ENCODE data around the gene NATD1. TPM values are rescaled to one million over a fixed set of nuclear protein-coding genes. Genes with fewer than 3 reads are reported as not detected.

NATD1 gene
- total RNA-seq, 1 donor from 2014 or later: 7.9 TPM

DNA sequence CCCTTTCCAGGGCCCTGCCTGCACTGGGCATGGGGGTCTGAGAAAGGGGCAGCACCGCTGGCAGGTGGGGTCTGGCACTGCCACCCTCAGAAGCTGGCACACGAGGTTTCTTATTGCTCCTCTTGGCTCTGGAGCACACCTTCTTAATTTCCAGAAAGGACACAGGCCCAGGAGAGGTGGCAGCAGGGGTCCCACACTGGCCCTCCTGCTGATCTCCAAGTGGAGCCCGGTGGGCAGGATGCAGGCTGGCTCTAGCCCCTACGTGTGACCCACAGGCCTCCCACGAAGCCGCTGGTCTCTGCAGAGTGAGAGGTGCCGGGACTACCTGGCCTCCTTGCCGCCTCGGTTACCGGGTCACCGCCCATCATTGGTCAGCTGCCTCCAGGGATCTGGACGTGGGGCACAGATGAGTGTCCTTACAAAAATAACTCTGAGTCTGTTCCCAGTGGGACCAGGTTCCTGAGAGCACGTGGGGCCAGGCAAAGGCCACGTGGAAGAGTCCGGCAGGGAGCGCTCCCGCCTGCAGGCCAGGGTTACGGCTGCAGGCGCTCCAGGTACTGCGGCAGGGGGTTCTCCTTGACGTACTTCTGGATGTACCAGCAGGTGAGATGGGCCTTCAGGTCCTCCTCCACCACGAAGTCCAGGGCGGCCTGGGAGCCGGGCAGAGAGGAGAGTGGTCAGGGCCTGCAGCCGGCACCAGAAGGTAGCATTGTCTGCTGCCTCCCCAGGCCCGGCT, 10.3 kb downstream of the NATD1 start:
- no peak overlapping the region for H3K27ac ChIP-seq (ENCODE audit: low read depth, low read length)
- no peaks in the 10 kb centered on the region for H3K36me3 ChIP-seq (ENCODE audit: insufficient read depth, low read length)
- Mint-ChIP-seq H3K27me3 (ENCODE audit: low read depth, unreplicated experiment) (peaks cover 2% of the 10 kb centered on the region), H3K4me3 (ENCODE audit: unreplicated experiment) (no peak overlapping the region), H3K9me3 (ENCODE audit: unreplicated experiment) (no peaks in the 10 kb centered on the region), H3K4me1 (ENCODE audit: low read depth, unreplicated experiment) (peaks cover 5% of the 10 kb centered on the region), H3K36me3 (ENCODE audit: low read depth, unreplicated experiment) (peaks cover 4% of the 10 kb centered on the region), H3K27ac (ENCODE audit: unreplicated experiment) (no peak overlapping the region)
- TF ChIP-seq, protein P1, sequence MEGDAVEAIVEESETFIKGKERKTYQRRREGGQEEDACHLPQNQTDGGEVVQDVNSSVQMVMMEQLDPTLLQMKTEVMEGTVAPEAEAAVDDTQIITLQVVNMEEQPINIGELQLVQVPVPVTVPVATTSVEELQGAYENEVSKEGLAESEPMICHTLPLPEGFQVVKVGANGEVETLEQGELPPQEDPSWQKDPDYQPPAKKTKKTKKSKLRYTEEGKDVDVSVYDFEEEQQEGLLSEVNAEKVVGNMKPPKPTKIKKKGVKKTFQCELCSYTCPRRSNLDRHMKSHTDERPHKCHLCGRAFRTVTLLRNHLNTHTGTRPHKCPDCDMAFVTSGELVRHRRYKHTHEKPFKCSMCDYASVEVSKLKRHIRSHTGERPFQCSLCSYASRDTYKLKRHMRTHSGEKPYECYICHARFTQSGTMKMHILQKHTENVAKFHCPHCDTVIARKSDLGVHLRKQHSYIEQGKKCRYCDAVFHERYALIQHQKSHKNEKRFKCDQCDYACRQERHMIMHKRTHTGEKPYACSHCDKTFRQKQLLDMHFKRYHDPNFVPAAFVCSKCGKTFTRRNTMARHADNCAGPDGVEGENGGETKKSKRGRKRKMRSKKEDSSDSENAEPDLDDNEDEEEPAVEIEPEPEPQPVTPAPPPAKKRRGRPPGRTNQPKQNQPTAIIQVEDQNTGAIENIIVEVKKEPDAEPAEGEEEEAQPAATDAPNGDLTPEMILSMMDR (IDR thresholded peaks at IDR 0.05; ENCODE audit: insufficient read depth, low read depth, low read length): no peak
- no peak for TF ChIP-seq EZH2 (IDR thresholded peaks at IDR 0.05; ENCODE audit: insufficient read depth, low read length)
- no peak for DNase-seq (ENCODE audit: low read depth)
- H4K20me1 ChIP-seq (ENCODE audit: insufficient read depth, low read length): peaks cover 16% of the 10 kb centered on the region
- no peak overlapping the region for H3K9ac ChIP-seq (ENCODE audit: low read length)
- H2AFZ ChIP-seq (ENCODE audit: low read depth, low read length): no peak overlapping the region
- no peaks in the 10 kb centered on the region for H3K27me3 ChIP-seq (ENCODE audit: insufficient read depth, low read length)
- no peak overlapping the region for H3K4me2 ChIP-seq (ENCODE audit: low read length)
- no peak overlapping the region for H3K4me3 ChIP-seq (ENCODE audit: insufficient read depth, low read depth, low read length)
- H3K79me2 ChIP-seq (ENCODE audit: insufficient read depth, low read length): no peaks in the 10 kb centered on the region
- FAIRE-seq: no peak
- no peaks in the 10 kb centered on the region for H3K9me3 ChIP-seq (ENCODE audit: insufficient read depth, low read depth, low read length)
- no peaks in the 10 kb centered on the region for H3K4me1 ChIP-seq (ENCODE audit: insufficient read depth, low read length)

DNA sequence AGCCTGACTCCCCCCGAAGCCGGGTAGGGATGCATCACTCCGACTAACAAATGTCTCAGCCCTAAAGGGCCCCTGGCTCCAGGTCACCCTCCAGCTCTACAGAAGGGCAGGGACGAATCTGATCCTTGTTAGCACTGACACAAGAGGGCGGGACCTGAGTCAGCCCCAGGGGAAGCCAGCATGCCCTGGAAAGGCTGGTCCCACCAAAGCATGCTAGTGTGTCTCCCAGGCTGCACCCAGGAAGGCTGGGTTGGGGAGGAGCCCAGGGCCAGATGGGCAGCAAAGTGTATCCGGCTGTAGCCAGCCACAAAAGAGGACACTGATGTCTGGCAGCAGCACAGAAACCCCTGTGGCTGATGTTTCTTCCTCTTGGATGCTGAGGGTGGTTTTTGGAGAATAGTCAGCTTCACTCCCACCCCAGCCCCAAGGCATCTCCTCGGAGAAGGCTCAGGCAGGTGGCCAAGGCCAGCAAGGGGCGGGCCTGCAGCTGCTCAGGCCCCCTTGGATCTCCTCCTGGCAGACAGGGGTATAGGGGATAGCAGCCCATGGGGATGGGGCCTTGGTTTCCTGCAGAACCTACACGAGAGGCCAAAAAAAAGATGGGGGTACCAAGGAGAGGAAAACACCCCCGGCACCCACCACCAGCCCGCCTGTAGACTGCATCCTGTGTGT, 11.0 kb downstream of the NATD1 start:
- H3K4me1 ChIP-seq (ENCODE audit: insufficient read depth, low read length): no peaks in the 10 kb centered on the region
- H3K4me3 ChIP-seq (ENCODE audit: insufficient read depth, low read depth, low read length): no peak overlapping the region
- H2AFZ ChIP-seq (ENCODE audit: low read depth, low read length): no peak overlapping the region
- H3K9ac ChIP-seq (ENCODE audit: low read length): no peak overlapping the region
- no peak overlapping the region for H3K4me2 ChIP-seq (ENCODE audit: low read length)
- no peak overlapping the region for H3K4me3 Mint-ChIP-seq (ENCODE audit: unreplicated experiment)
- FAIRE-seq (no peak), DNase-seq (ENCODE audit: low read depth) (no peak)
- no peaks in the 10 kb centered on the region for H3K9me3 Mint-ChIP-seq (ENCODE audit: unreplicated experiment)
- TF ChIP-seq EZH2 (IDR thresholded peaks at IDR 0.05; ENCODE audit: insufficient read depth, low read length): no peak
- TF ChIP-seq, protein P1 (IDR thresholded peaks at IDR 0.05; ENCODE audit: insufficient read depth, low read depth, low read length): no peak
- no peak overlapping the region for H3K27ac Mint-ChIP-seq (ENCODE audit: unreplicated experiment)
- H3K4me1 Mint-ChIP-seq (ENCODE audit: low read depth, unreplicated experiment): peaks cover 5% of the 10 kb centered on the region
- H3K79me2 ChIP-seq (ENCODE audit: insufficient read depth, low read length): no peaks in the 10 kb centered on the region
- no peaks in the 10 kb centered on the region for H3K36me3 ChIP-seq (ENCODE audit: insufficient read depth, low read length)
- peaks cover 6% of the 10 kb centered on the region for H3K36me3 Mint-ChIP-seq (ENCODE audit: low read depth, unreplicated experiment)
- H3K9me3 ChIP-seq (ENCODE audit: insufficient read depth, low read depth, low read length): no peaks in the 10 kb centered on the region
- H3K27me3 Mint-ChIP-seq (ENCODE audit: low read depth, unreplicated experiment): peaks cover 7% of the 10 kb centered on the region
- H4K20me1 ChIP-seq (ENCODE audit: insufficient read depth, low read length): peaks cover 13% of the 10 kb centered on the region
- H3K27me3 ChIP-seq (ENCODE audit: insufficient read depth, low read length): no peaks in the 10 kb centered on the region
- H3K27ac ChIP-seq (ENCODE audit: low read depth, low read length): no peak overlapping the region

DNA sequence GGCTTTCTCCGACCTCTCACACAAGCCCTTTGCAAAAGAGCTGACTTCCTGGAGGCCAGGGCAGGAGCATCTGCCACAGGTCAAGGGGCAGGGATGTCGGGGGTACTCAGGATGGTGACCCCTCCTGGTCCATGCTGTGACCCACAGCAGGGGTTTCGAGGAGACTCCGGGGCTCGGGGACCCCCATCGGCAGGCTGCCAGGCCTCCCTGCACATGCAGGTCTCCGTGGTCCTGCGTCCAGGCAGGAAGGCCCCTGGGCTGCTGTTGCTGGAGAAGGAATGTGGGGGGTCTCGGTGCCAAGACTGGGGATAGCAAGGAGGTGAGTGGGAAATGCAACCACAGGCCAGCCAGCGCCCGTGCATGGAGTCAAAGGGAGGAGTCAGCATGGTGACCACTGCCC, 11.6 kb downstream of the NATD1 start:
- peaks cover 5% of the 10 kb centered on the region for H3K4me1 Mint-ChIP-seq (ENCODE audit: low read depth, unreplicated experiment)
- Histone ChIP-seq H3K9ac (ENCODE audit: low read length) (no peak overlapping the region), H4K20me1 (ENCODE audit: insufficient read depth, low read length) (peaks cover 11% of the 10 kb centered on the region), H3K36me3 (ENCODE audit: insufficient read depth, low read length) (no peaks in the 10 kb centered on the region), H3K4me3 (ENCODE audit: insufficient read depth, low read depth, low read length) (no peak overlapping the region), H3K9me3 (ENCODE audit: insufficient read depth, low read depth, low read length) (no peaks in the 10 kb centered on the region), H3K79me2 (ENCODE audit: insufficient read depth, low read length) (no peaks in the 10 kb centered on the region), H3K4me2 (ENCODE audit: low read length) (no peak overlapping the region), H2AFZ (ENCODE audit: low read depth, low read length) (no peak overlapping the region), H3K4me1 (ENCODE audit: insufficient read depth, low read length) (no peaks in the 10 kb centered on the region), H3K27ac (ENCODE audit: low read depth, low read length) (no peak overlapping the region), H3K27me3 (ENCODE audit: insufficient read depth, low read length) (no peaks in the 10 kb centered on the region)
- TF ChIP-seq EZH2 (IDR thresholded peaks at IDR 0.05; ENCODE audit: insufficient read depth, low read length): no peak
- TF ChIP-seq, protein P1 (IDR thresholded peaks at IDR 0.05; ENCODE audit: insufficient read depth, low read depth, low read length): no peak
- H3K27me3 Mint-ChIP-seq (ENCODE audit: low read depth, unreplicated experiment): peaks cover 7% of the 10 kb centered on the region
- H3K4me3 Mint-ChIP-seq (ENCODE audit: unreplicated experiment): no peak overlapping the region
- H3K9me3 Mint-ChIP-seq (ENCODE audit: unreplicated experiment): no peaks in the 10 kb centered on the region
- peaks cover 6% of the 10 kb centered on the region for H3K36me3 Mint-ChIP-seq (ENCODE audit: low read depth, unreplicated experiment)
- FAIRE-seq: no peak
- H3K27ac Mint-ChIP-seq (ENCODE audit: unreplicated experiment): no peak overlapping the region
- DNase-seq (ENCODE audit: low read depth): no peak
